B cell (primary cell): ENCODE data around the gene XG. TPM values are rescaled to one million over a fixed set of nuclear protein-coding genes. Genes with fewer than 3 reads are reported as not detected.
A peak's percentile ranks its signal among the peaks of the same experiment; 100 is the strongest.

ENCODE experiments used
- ATAC-seq: fragments of 200-7000 bp; cut with Tn5 transposase; one replicate; pipeline ENCODE4 v1.10.0; 2021; ENCODE audit warnings: low read depth, mild to moderate bottlenecking, moderate number of reproducible peaks, moderate library complexity
- CTCF ChIA-PET: fragments of 350-600 bp; sonication (Branson Sonifier 250); formaldehyde crosslinking; loops from one replicate; lab custom pipeline; 2021; ENCODE audit warnings: antibody characterized with exemption, inconsistent platforms; lab: Charles Lee
- POLR2A ChIA-PET: fragments of 350-600 bp; sonication (Branson Sonifier 250); formaldehyde crosslinking; loops from one replicate; lab custom pipeline; 2021; ENCODE audit warnings: antibody characterized with exemption; lab: Charles Lee
- DNase-seq: peaks from one replicate; pipeline ENCODE4 v3.0.0; 2013
- H2AFZ ChIP-seq: 2 replicates; pipeline ENCODE4 v1.6.1; 2012; ENCODE audit warnings: mild to moderate bottlenecking, low read depth, low read length; ENCODE audit not compliant: insufficient read depth, poor library complexity, severe bottlenecking
- H3K27ac ChIP-seq, 2 donors: 1 replicate in 1 of 2; 2 replicates in 1 of 2; pipeline ENCODE4 v1.5.1; 2012 to 2013; ENCODE audit warnings: low read length in 2 of 2, mild to moderate bottlenecking in 2 of 2, moderate library complexity in 1 of 2
- H3K27me3 ChIP-seq, 4 experiments: fragments of 200-600 bp in 1 of 4; sonication (generic) in 1 of 4; replicated peaks in 1 of 4; 1 replicate in 2 of 4; 2 replicates in 2 of 4; pipeline versions ENCODE4 v1.6.1 to v1.7.0; 2013 to 2016; ENCODE audit warnings: low read length in 3 of 4, mild to moderate bottlenecking in 2 of 4, mixed read lengths in 1 of 4, moderate library complexity in 1 of 4; ENCODE audit not compliant: insufficient read depth in 4 of 4, control insufficient read depth in 3 of 4; ENCODE audit errors: control extremely low read depth in 1 of 4
- H3K36me3 ChIP-seq, 2 experiments: replicated peaks in 1 of 2; 1 replicate in 1 of 2; 2 replicates in 1 of 2; pipeline versions ENCODE4 v1.6.1 to v1.7.1; 2013; ENCODE audit warnings: low read length in 1 of 2; ENCODE audit not compliant: insufficient read depth in 2 of 2, control insufficient read depth in 1 of 2; ENCODE audit errors: control extremely low read depth in 1 of 2, extremely low read depth in 1 of 2
- H3K4me1 ChIP-seq, 2 donors: fragments of 200-600 bp in 1 of 2; sonication (generic) in 1 of 2; 1 replicate in 1 of 2; 2 replicates in 1 of 2; pipeline versions ENCODE4 v1.5.1 to v1.6.1; 2013 to 2017; ENCODE audit warnings: low read length in 2 of 2; ENCODE audit not compliant: control insufficient read depth in 2 of 2, insufficient read depth in 2 of 2
- H3K4me2 ChIP-seq: replicated peaks from 2 replicates; pipeline ENCODE3; 2012; ENCODE audit warnings: mild to moderate bottlenecking, low read depth, low read length; ENCODE audit not compliant: poor library complexity, severe bottlenecking
- H3K4me3 ChIP-seq, 5 experiments: fragments of 200-600 bp in 1 of 5; sonication (generic) in 1 of 5; 1 replicate in 3 of 5; 2 replicates in 2 of 5; pipeline versions ENCODE4 v1.5.1 to v1.7.0; 2011 to 2016; ENCODE audit warnings: low read length in 4 of 5, mild to moderate bottlenecking in 4 of 5, low read depth in 2 of 5, control low read depth in 1 of 5, moderate library complexity in 1 of 5; ENCODE audit not compliant: insufficient read depth in 1 of 5; ENCODE audit errors: control extremely low read depth in 1 of 5, extremely low read depth in 1 of 5
- H3K79me2 ChIP-seq: fragments of 200-600 bp; sonication (generic); one replicate; pipeline ENCODE4 v1.6.0; 2016; ENCODE audit warnings: low read length; ENCODE audit not compliant: control insufficient read depth, insufficient read depth
- H3K9ac ChIP-seq: fragments of 200-600 bp; sonication (generic); 2 replicates; pipeline ENCODE4 v1.6.1; 2017; ENCODE audit warnings: mild to moderate bottlenecking, low read length, moderate library complexity
- H3K9me3 ChIP-seq, 3 donors: one replicate each; pipeline versions ENCODE4 v1.6.1 to v1.7.1; 2013; ENCODE audit warnings: low read length in 2 of 3; ENCODE audit not compliant: control insufficient read depth in 2 of 3, insufficient read depth in 1 of 3; ENCODE audit errors: control extremely low read depth in 1 of 3
- H4K20me1 ChIP-seq: 2 replicates; pipeline ENCODE4 v1.6.0; 2012; ENCODE audit warnings: mild to moderate bottlenecking, low read length; ENCODE audit not compliant: insufficient read depth, control insufficient read depth, poor library complexity, severe bottlenecking
- H3K27ac Mint-ChIP-seq: one replicate; pipeline ENCODE4 v1.8.0; 2021; ENCODE audit warnings: mixed read lengths
- H3K27me3 Mint-ChIP-seq: one replicate; pipeline ENCODE4 v1.8.0; 2021; ENCODE audit warnings: mixed read lengths
- H3K4me1 Mint-ChIP-seq: one replicate; pipeline ENCODE4 v1.8.0; 2021; ENCODE audit warnings: mixed read lengths
- H3K4me3 Mint-ChIP-seq: one replicate; pipeline ENCODE4 v1.8.0; 2021; ENCODE audit warnings: mixed read lengths
- H3K9me3 Mint-ChIP-seq: one replicate; pipeline ENCODE4 v1.8.0; 2022; ENCODE audit warnings: mixed read lengths; ENCODE audit not compliant: insufficient read depth
- EZH2 ChIP-seq: IDR thresholded peaks from 2 replicates; pipeline ENCODE4 v1.6.1; 2012; ENCODE audit warnings: borderline replicate concordance, low read depth, mild to moderate bottlenecking, moderate library complexity, low read length; ENCODE audit not compliant: insufficient read depth, poor library complexity, severe bottlenecking
- WGBS: methylation state at CpG from one replicate; pipeline ENCODE4 v1.1.5; 2013; ENCODE audit warnings: missing lambda C conversion rate; ENCODE audit not compliant: insufficient coverage; 5-methylcytosine and 5-hydroxymethylcytosine counted together
- intact Hi-C: fragments of 100-400 bp; cut with micrococcal nuclease; formaldehyde crosslinking; loops from one replicate; pipeline ENCODE4 v1.10.0; 2022
- polyA plus RNA-seq: library from polyadenylated mRNA; depleted of rRNA; stranded (reverse); fragments of >200 nt; gene quantifications from 2 replicates; pipeline ENCODE4 v1.2.3, GENCODE V29; 2012
- total RNA-seq, 2 donors: library from RNA; stranded (reverse); fragments of 120-200 nt in 1 of 2; gene quantifications; 1 replicate in 1 of 2; 2 replicates in 1 of 2; pipeline versions ENCODE4 v1.2.3 to v1.2.4, GENCODE V29; 2013 to 2022
- TF ChIP-seq, protein P1 (sequence below): fragments of 200-600 bp; IDR thresholded peaks from one replicate; pipeline ENCODE4 v1.8.0; 2022; ENCODE audit warnings: antibody characterized with exemption, mild to moderate bottlenecking

The XG gene
- total and polyA plus RNA-seq, 2 donors (not counting 1 experiment from before 2014, with no cell fraction given): 0.03 TPM; not detected in 1

DNA sequence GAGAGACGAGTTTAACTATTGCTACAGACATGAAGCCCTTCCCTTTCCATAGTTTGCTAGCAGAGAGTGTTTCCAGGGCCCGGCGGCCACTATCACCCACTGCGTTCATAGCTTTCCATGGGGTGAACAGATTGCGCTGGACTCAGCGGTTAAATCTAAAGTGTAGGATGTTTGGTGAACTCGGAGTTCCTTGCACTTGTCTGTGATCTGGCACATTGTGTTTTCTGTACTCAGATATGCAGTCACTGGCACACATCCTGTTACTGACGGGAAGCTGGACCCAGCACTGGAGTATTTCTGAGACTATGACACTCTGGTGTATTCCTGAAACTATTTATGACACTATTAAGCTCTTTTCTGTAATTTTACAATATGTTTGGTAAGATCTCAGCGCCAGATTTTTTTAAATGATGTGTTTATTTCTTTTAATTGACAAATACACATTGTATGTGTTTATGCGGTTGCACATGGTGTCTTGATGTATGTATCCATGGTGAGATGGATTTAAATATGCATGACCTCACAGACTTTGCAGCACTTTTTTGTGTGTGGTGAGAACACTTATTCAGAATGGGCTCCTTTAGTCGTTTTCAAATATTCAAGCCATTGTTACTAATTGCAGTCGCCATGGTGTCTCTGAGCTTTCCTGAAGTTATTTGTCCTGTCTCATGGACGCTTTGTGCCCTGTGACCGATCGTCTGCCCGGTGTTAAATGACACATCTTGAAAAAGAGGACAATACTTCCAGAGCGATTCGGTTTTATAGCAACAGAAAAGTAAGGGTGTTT, 46.6 kb upstream of the XG start:
- Histone ChIP-seq H3K27ac (no peak overlapping the region), H3K4me3 (no peak overlapping the region), H3K36me3 (peaks cover 0 to 9% of the 10 kb centered on the region in 2 experiments), H2AFZ (no peak overlapping the region), H4K20me1 (peaks cover 96% of the 10 kb centered on the region), H3K27me3 (no peaks in the 10 kb centered on the region), H3K4me2 (no peak overlapping the region), H3K9ac (no peak overlapping the region), H3K79me2 (peaks cover 84% of the 10 kb centered on the region), H3K4me1 (peaks cover 58 to 77% of the 10 kb centered on the region in 2 donors), H3K9me3 (no peaks in the 10 kb centered on the region)
- intact Hi-C loops: loop anchor here (5.0 kb wide), 1 partner anchor 37 kb away; no protein-coding TSS in a partner anchor
- no peak for DNase-seq
- 66% methylated on average over 9 of the region's 18 CpGs for WGBS
- TF ChIP-seq, protein P1, sequence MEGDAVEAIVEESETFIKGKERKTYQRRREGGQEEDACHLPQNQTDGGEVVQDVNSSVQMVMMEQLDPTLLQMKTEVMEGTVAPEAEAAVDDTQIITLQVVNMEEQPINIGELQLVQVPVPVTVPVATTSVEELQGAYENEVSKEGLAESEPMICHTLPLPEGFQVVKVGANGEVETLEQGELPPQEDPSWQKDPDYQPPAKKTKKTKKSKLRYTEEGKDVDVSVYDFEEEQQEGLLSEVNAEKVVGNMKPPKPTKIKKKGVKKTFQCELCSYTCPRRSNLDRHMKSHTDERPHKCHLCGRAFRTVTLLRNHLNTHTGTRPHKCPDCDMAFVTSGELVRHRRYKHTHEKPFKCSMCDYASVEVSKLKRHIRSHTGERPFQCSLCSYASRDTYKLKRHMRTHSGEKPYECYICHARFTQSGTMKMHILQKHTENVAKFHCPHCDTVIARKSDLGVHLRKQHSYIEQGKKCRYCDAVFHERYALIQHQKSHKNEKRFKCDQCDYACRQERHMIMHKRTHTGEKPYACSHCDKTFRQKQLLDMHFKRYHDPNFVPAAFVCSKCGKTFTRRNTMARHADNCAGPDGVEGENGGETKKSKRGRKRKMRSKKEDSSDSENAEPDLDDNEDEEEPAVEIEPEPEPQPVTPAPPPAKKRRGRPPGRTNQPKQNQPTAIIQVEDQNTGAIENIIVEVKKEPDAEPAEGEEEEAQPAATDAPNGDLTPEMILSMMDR: no peak
- no peak for TF ChIP-seq EZH2
- Mint-ChIP-seq H3K27ac (no peak overlapping the region), H3K4me1 (peaks cover 86% of the 10 kb centered on the region), H3K4me3 (no peak overlapping the region), H3K9me3 (no peaks in the 10 kb centered on the region), H3K27me3 (no peaks in the 10 kb centered on the region)
- ATAC-seq: no peak
- CTCF ChIA-PET: no interaction called here
- POLR2A ChIA-PET: no interaction called here

DNA sequence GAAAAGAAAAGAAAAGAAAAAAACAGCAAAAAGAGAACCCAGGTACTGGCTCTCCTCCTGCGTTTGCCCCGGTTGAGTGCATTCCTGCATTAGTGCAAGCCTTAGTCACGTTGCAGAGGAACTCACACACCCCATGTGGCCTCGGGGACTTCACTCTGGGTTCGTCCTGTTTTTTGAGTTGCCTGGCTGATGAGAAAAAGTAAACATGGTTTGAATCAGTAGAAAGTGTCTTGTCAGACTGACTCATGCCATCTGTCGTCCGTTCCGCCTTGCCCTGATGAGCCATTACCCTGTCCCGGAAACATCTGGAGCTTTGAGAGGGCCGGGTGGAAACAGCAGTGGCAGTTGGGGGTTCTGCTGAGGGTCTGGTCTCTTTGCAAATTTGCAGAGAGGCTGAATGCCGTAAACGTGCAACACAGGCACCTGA, 44.5 kb upstream of the XG start:
- Histone ChIP-seq H4K20me1 (peaks cover 75% of the 10 kb centered on the region), H3K79me2 (peaks cover 72% of the 10 kb centered on the region), H3K27me3 (no peaks in the 10 kb centered on the region), H3K4me3 (peak overlapping the region in 1 of 5 experiments; percentile 47), H3K27ac (peak overlapping the region; percentile 72), H3K36me3 (peaks cover 0 to 11% of the 10 kb centered on the region in 2 experiments), H3K9me3 (no peaks in the 10 kb centered on the region), H3K9ac (no peak overlapping the region), H3K4me1 (peaks cover 49 to 68% of the 10 kb centered on the region in 2 donors), H2AFZ (no peak overlapping the region), H3K4me2 (peak overlapping the region; percentile 68)
- Mint-ChIP-seq H3K4me3 (peak overlapping the region; percentile 73), H3K27me3 (no peaks in the 10 kb centered on the region), H3K27ac (peak overlapping the region; percentile 89), H3K4me1 (peaks cover 76% of the 10 kb centered on the region), H3K9me3 (no peaks in the 10 kb centered on the region)
- whole genome bisulfite sequencing: 0% methylated on average over 12 of the region's 12 CpGs
- CTCF ChIA-PET: no interaction called here
- no peak for TF ChIP-seq EZH2
- TF ChIP-seq, protein P1: no peak
- intact Hi-C loops: loop anchor here (1.0 to 5.0 kb wide), 4 partner anchors 11 to 77 kb away; partner anchors contain the start of gene CD99
- ATAC-seq (peak; percentile 85), DNase-seq (peak; percentile 92)
- POLR2A ChIA-PET: no interaction called here
